Stimulated activated CD4-positive, alpha-beta T cell treated with anti-CD3 and anti-CD28 coated beads, Interleukin-4, amount 100 ng/mL, for 48 hours (primary cell): ENCODE results near the gene CUBN.
"Not testable (repeated sequence)": the region's sequence is repeated elsewhere in the genome, so short reads cannot be mapped to it uniquely, and the experiment has no call there.

Source experiments
- DNase-seq, 2 donors: peaks; one replicate each; pipeline ENCODE4 v3.0.0-alpha.2; 2020; ENCODE audit warnings: low read depth in 2 of 2

Gene CUBN

GRCh38 chr10:17141504-17142229, 12.1 kb upstream of the CUBN start:
- no peak for DNase-seq

DNA sequence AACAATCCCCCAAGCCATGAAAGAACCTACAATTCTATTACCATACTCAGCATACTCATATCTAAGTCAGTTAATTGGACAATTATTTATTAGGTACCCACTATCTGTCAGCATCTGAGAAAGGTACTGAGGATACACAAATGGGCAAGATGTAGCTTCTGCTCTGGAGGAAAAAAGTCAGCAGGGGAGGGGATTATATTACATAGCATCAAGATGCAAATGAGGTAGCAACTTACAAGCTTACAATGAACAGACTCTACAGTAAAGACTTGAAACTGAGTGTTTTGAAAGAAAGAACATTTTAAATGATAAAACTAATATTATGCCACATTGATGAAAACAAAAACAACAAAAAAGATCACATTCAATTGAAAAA, 10.8 kb upstream of the CUBN start:
- no peak for DNase-seq

- DNase-seq = no peak
These were observed 8.9 kb upstream of the CUBN start for GRCh38 chr10:17138460-17139042.

DNA sequence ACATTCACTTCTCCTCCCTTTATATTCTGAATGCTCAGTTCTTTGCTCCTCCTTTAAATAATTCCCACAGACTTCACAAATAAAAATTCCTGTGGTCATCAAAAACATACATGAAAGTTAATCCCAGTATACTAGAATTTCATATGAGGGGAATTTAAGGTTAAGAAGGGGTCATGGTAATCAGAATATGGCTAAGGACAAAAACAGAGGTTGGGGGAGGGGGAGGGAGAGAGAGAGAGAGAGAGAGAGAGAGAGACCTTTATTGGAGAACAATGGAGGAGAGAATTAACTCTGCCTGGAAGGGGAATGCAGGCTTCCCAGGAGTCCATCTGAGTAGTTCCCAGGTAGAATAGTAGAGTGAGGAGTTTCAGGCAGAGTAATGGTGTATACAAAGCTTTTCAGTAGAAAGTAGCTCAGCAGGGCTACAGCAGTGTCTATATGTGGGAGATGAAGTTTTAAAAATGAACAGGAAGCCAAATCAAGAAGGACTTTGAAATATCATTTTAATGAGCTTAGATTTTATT, 5.2 kb upstream of the CUBN start:
- DNase-seq = no peak

GRCh38 chr10:17134282-17134681, 4.7 kb upstream of the CUBN start:
- no peak for DNase-seq

DNA sequence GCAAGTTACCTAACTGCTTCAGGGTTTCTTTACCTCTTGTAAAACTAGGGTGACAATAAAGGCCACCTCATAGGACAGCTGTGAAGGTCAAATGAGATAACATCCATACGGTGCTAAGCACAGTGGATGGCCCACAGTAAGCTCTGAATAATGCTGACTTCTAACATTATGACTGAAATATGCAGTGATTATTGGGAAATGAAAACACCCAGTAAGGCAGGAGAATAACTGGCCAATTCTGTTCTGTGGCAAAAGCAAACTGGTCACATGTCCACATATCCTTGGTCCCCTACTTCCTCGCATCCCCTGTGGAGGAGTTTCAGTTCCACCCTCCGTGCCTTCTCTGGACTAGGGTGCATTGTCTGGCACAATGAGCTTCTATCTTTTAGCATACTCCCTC, 1.4 kb downstream of the CUBN start:
- DNase-seq = no peak

DNA sequence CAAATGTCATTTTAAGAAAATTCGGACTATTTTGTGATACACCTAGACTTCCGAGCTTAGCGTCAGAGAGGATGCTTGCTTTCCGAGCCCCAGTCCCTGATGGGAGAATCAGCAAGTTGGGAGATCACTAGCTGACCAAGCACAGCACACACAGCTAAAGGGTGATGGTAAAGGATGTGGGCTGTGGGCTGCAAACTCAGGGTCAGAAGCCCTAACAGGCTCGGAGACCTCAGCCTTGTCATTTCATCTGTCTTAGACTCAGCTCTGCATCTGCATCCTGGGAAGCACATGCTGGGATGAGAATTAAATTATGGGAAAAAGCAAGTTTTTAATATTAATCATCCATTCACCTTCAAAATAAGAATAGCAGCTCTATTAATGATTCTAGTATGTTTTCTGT, 3.3 kb downstream of the CUBN start:
- no peak for DNase-seq

DNA sequence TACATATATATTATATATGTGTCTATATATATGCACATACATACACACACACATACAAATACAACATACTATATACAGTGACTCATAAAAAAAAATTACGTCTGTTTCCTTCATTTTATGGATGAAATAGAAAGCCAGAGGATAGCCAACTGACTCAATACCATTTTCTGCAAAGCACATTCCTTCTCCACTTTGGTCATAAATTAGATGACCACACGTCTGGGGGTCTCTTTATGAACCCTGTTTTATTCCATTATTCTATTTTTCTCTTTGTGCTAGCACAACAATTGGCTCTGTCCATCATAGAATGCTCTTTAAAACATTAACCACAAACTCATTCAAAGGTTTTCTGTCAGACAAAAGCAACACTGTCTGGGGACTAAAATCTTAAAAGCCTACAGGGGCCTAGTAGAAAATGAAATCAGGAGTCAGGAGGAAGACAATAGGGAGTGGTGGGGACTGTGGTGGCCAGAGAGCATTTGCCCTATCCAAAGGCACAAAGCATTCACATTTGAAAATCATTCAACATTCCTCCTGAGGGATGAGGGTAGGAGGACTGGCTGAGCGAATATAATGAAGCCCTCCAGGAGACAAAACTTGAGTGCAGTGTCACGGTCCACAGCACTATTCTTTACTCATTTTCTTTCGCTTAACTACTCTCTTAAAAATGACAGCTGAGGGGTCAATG, 4.3 kb downstream of the CUBN start:
- DNase-seq = no peak

- no peak for DNase-seq
These were observed 5.7 kb downstream of the CUBN start for GRCh38 chr10:17123961-17124360.

- DNase-seq = no peak
These were observed 6.6 kb downstream of the CUBN start for GRCh38 chr10:17122726-17123661.

GRCh38 chr10:17122052-17122451, 7.6 kb downstream of the CUBN start:
- DNase-seq = no peak

- DNase-seq = no peak
These were observed 8.9 kb downstream of the CUBN start for GRCh38 chr10:17120694-17121093.

GRCh38 chr10:17119845-17120244, 9.8 kb downstream of the CUBN start:
- DNase-seq = no peak

GRCh38 chr10:17116193-17116592, 13.4 kb downstream of the CUBN start:
- DNase-seq = no peak

DNA sequence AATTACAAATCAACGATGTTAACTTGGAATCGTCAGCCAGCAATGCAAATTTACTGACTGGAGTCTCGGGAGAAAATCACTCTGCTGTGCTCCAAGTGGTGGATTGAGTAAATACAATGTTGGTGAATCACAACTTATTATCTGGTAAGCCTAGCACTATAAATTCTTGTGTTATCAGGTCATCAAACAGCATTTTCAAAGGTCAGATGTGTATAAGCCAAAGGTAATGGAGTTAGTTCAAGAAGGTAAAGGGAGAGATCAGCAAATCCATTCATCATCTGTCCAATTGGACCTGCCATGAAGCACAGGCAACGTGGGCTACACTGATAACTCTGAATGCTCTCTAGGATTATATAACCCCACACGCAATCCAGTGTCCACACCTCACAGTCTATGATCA, 13.9 kb downstream of the CUBN start:
- DNase-seq = no peak

- not testable (repeated sequence) for DNase-seq
These were observed 14.7 kb downstream of the CUBN start for GRCh38 chr10:17114878-17115444.

DNA sequence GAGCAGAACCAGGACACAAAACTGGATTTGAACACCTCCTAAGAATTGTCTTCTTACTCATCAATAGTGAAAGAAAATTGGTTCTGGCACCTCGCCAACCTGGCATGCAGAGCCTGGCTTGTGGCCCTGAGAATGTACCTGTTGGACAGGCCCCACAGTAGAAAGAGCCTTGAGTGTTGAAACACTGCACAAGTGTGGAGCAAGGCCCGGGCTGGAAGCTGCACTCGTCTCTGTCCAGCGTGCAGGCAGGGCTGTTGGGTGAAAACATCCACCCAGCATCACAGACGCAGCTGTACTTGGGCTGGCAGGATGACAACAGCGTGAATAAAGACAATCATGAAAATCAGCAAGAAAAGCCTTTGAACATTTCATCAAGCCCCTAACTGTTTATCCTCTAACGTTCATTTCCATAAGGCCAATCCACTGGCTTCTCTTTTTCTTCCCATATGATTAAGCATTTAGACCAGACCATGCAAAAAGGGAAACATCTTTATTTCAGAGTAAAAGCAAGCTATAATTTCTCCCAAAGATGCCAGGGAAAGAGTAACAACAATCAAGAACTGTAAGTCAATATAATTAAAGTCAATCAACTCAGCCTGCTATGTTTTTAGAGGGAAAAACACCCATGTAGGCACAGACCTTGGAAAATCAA, 15.6 kb downstream of the CUBN start:
- DNase-seq = peak in 1 of 2 donors; percentile 10

- no peak for DNase-seq
These were observed 16.3 kb downstream of the CUBN start for GRCh38 chr10:17113346-17113745.

DNA sequence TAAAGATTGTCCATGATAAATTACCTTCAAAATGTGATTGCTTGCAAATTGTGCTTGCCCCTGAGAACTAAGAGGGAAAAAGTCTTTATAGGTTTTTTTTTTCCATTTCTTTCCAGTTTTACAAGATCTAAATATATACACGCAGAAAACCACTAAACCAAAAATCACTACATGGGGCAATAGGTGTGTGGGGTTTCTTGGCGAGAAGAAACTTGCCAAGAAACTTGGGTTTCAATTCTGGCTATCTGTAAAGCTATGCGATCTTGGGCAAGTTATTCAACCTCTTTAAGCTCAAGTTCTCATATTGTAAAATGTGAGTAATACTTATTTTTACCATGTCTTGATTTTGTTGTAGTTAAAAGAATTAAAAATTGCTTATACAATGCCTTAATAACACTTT, 17.0 kb downstream of the CUBN start:
- DNase-seq = no peak

DNA sequence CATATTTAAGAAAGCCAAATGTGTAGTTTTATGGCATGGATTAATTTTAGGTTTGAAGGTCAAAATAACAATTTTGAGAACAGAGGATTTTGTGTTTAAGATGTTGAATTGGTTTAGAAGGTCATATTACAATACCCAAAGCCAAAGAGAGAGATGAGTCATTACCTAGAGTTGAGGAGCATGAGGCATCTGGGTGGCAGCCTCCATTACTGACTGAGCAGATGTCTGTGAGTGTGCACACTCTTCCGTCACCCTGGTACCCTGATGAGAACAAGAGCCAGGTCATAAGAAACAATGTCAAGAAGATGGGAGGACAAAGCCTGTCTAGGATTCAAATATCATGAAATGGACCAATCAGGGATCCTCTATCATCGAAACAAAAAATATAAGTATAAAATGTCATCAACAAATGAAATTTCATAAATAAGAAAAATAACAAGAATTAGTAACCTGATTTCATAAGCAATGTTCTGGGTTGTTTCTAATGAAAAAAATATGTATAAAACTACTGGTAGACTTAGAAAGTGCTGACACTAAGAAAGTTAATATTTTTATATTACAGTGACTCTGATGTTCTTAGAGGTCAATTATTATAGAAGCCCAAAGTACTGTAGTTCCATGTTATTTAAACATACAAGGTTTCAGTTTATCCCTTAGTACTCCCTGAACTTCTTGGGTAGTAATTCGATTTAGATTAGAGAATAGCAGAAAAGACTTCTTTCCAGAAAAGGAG, 20.0 kb downstream of the CUBN start:
- no peak for DNase-seq
